D721Med (cell line): ENCODE data around the gene SPEN.
"Not testable (repeated sequence)": the region's sequence is repeated elsewhere in the genome, so short reads cannot be mapped to it uniquely, and the experiment has no call there.

Source experiments
- DNase-seq: peaks from one replicate; pipeline ENCODE4 v3.0.0; 2011; ENCODE audit warnings: low spot score; ENCODE audit not compliant: insufficient read length
- FAIRE-seq: peaks from 2 replicates; lab custom pipeline; 2011; peaks lifted over from hg19 to GRCh38; lab: Jason Lieb, UNC
- TF ChIP-seq, protein P1 (sequence below): IDR thresholded peaks from 2 replicates; pipeline ENCODE4 v1.5.1; 2012; ENCODE audit warnings: mild to moderate bottlenecking, control low read depth; ENCODE audit not compliant: insufficient read depth; ENCODE audit errors: missing control alignments

The SPEN gene

DNA sequence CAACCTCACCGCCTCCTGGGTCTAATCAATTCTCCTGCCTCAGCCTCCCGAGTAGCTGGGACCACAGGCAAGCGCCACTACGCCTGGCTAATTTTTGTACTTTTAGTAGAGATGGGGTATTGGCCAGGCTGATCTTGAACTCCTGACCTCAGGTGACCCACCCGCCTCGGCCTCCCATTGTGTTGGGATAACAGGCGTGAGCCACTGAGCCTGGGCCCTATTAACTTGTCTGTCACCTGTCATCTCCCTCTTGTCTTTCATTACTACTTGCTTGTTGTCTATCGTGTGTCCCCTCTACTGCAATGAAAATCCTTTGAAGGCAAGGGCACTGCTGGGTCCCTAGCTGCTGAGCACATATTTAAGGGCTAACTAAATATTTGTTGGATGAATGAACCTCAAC lies 43.4 kb upstream of the SPEN start:
- TF ChIP-seq, protein P1, sequence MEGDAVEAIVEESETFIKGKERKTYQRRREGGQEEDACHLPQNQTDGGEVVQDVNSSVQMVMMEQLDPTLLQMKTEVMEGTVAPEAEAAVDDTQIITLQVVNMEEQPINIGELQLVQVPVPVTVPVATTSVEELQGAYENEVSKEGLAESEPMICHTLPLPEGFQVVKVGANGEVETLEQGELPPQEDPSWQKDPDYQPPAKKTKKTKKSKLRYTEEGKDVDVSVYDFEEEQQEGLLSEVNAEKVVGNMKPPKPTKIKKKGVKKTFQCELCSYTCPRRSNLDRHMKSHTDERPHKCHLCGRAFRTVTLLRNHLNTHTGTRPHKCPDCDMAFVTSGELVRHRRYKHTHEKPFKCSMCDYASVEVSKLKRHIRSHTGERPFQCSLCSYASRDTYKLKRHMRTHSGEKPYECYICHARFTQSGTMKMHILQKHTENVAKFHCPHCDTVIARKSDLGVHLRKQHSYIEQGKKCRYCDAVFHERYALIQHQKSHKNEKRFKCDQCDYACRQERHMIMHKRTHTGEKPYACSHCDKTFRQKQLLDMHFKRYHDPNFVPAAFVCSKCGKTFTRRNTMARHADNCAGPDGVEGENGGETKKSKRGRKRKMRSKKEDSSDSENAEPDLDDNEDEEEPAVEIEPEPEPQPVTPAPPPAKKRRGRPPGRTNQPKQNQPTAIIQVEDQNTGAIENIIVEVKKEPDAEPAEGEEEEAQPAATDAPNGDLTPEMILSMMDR, result no peak
- DNase-seq (no peak), FAIRE-seq (no peak)

DNA sequence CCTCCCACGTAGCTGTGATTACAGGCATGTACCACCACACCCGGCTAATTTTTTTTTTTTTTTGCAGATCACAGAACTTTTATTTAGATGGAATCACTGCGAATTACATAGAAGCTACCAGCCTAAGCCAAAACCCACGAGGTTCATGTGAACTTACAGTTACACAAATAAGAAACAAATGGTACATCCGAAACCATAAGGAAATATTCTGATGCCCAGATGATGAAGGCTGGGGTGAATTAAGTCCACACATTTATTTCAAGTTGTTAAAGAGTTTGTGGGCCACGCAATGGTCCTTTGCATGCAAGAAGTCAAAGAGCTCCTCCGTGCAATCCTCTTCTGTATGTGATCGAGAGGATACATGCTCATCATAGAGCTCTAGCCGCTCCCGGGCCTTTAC lies 40.4 kb upstream of the SPEN start:
- FAIRE-seq (no peak), DNase-seq (no peak)
- TF ChIP-seq, protein P1, result no peak

DNA sequence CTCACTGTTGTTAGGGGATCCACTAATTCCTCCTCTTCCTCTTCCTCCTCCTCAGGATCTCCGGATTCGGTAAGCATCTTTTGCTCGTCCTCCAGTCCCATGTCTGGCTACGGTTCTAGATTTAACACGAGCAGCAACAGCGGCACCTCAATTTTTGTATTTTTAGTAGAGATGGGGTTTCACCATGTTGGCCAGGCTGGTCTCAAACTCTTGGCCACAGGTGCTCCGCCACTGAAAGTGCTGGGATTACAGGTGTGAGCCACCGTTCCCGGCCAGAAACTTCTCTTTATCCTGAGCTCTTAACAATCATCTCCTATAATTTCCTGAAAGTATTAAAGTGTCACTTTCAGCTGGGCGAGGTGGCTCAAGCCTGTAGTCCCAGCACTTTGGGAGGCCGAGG lies 40.0 kb upstream of the SPEN start, which contains the start of gene UQCRHL:
UQCRHL (minus strand) TSS at position 101 of the 400 bp plus-strand sequence; CDS start at position 101, 0 bp downstream.
- FAIRE-seq, DNase-seq: not testable (repeated sequence)

DNA sequence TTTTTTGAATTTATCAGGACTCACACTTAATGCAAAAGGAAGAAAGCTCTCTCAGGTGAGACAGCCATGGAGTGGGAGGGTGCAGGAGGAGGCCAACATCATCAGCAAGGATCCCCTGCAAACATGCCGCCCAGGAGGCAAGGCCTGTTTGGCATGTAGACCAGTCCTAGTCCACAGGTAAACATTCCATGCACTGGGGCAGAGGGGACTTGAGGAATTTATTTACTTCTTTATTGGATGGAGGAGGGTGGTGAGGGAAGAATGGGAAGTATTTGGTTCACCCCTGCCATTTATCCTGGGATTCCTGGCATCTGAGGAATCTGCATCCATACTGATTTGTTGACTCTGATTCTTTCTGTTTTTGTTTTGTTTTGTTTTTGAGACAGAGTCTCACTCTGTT lies 38.6 kb upstream of the SPEN start:
- TF ChIP-seq, protein P1, result no peak
- DNase-seq (no peak), FAIRE-seq (no peak)

DNA sequence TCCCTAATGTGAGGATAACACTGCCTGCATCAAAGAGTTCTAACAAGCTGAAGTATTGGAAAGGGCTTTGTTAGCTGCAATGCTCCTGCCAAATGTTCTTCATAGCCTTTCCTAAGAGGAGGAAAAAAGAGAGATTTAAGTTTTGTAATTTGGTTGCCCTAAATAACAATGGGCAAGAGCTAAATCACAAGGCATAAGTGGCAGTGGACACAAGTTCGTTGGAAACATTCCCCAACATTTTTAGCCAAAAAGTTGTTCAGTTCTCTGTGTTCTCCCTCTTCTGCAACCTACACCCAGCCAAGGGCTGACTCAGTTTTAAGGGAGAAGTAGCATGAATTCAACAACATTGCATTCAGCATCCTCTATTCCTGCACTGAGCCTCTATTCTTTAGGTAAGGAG lies 37.4 kb upstream of the SPEN start:
- DNase-seq (no peak), FAIRE-seq (no peak)
- TF ChIP-seq, protein P1, result no peak

DNA sequence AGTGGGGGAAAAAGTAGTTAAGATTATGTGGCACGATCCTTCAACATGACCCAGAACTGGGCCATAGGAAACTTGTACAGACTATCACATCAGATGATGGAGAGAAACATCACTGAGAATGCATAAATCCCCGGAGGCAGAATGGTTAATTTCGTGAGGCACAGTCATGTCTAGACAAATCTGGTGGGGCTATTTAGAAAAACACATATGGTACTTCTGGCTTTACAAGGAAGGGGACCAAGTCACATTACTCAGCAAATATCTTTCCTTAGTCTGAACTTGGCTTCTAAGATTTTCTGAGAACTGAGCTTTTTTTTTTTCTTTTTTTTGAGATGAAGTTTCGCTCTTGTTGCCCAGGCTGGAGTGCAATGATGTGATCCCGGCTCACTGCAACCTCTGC lies 30.8 kb upstream of the SPEN start:
- TF ChIP-seq, protein P1, result no peak
- no peak for DNase-seq
- FAIRE-seq, result no peak

DNA sequence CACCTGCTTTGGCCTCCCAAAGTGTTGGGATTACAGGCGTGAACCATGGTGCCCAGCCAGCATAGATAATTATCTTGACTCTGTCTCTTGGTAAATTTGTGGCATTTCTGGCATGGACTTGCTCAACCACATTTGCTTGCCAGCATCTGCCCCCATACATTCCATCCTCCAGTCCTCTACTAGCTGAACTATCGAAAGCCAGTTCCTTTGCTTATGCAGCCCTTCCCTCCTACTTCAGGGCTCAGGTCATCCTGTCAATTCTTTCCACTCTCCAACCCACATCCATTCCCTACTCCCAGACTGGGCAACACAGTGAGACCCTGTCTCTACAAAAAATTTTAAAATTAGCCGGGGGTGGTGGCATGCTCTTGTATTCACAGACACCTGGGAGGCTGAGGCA lies 27.0 kb upstream of the SPEN start:
- FAIRE-seq, result no peak
- no peak for DNase-seq
- TF ChIP-seq, protein P1, result no peak

DNA sequence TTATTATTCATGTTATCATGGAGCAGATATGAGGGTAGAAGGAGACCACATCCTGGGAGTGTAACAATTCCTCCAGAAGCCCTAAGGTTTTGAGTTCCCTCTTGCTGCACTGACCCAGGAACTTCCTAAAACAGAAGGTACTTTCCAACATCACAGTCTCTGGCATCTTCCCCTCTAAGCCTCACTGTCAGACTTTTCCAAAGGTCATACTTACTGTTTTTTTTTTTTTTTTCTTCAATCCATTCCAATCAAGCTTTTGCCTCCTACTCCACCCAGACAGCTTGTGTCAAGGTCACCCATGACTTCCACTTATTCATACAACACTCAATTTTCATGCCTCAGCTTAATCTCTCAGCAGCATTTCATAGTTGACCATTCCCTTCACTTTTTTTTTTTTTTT lies 21.7 kb upstream of the SPEN start:
- TF ChIP-seq, protein P1, result no peak
- no peak for FAIRE-seq

More for the DNA sequence above, 21.7 kb upstream of the SPEN start:
- no peak for DNase-seq
